Measurements from ENCODE around the gene ENPP4.

The ENPP4 gene

GRCh38 chr6:46191961-46192360, 62.2 kb downstream of the ENPP4 start:
- no peak for TF ChIP-seq CTCF (IDR thresholded peaks at IDR 0.05)
